HepG2 (cell line): Measurements from ENCODE around the gene MRPL20. TPM values are rescaled to one million over a fixed set of nuclear protein-coding genes. Genes with fewer than 3 reads are reported as not detected.

ENCODE experiments used
- AHR ChIP-seq: IDR thresholded peaks from 2 replicates; pipeline ENCODE4 v1.6.1; 2018; ENCODE audit warnings: missing genetic modification reagents, missing compliant biosample characterization
- ARID3A ChIP-seq: IDR thresholded peaks from 2 replicates; pipeline ENCODE4 v1.6.1; 2012; ENCODE audit warnings: low read depth, low read length, improper control_type of control experiment
- ARNT2 ChIP-seq: sonication (generic); formaldehyde crosslinking; IDR thresholded peaks from 2 replicates; pipeline ENCODE4 v1.8.0; 2022; ENCODE audit warnings: mild to moderate bottlenecking, low read depth, missing genetic modification reagents, moderate library complexity
- CCAR2 ChIP-seq: fragments of 200-400 bp; formaldehyde crosslinking; optimal IDR thresholded peaks from 2 replicates; pipeline ENCODE3; 2018; ENCODE audit warnings: low read depth, mild to moderate bottlenecking, low read length, moderate library complexity
- E2F1 ChIP-seq: sonication (generic); formaldehyde crosslinking; IDR thresholded peaks from 2 replicates; pipeline ENCODE4 v1.5.0; 2020; ENCODE audit warnings: missing genetic modification reagents
- HDAC1 ChIP-seq: sonication (generic); formaldehyde crosslinking; IDR thresholded peaks from 2 replicates; pipeline ENCODE4 v1.5.1; 2020; ENCODE audit warnings: mild to moderate bottlenecking, missing genetic modification reagents
- HMG20B ChIP-seq: conservative IDR thresholded peaks from 2 replicates; pipeline ENCODE4 v1.6.1; 2016; ENCODE audit warnings: missing genetic modification reagents, missing compliant biosample characterization
- HNRNPH1 ChIP-seq: fragments of 200-400 bp; formaldehyde crosslinking; optimal IDR thresholded peaks from 2 replicates; pipeline ENCODE3; 2017; ENCODE audit warnings: mild to moderate bottlenecking, low read depth, low read length
- HOXA5 ChIP-seq: sonication (generic); formaldehyde crosslinking; IDR thresholded peaks from 2 replicates; pipeline ENCODE4 v1.4.0; 2020; ENCODE audit warnings: missing genetic modification reagents
- MAFK ChIP-seq, 2 experiments: IDR thresholded peaks in 1 of 2; conservative IDR thresholded peaks in 1 of 2; 2 replicates each; pipeline ENCODE4 v1.6.1; 2011; ENCODE audit warnings: improper control_type of control experiment in 2 of 2, low read length in 2 of 2
- MEIS1 ChIP-seq: sonication (generic); formaldehyde crosslinking; IDR thresholded peaks from 2 replicates; pipeline ENCODE4 v1.9.0; 2021; ENCODE audit warnings: mild to moderate bottlenecking, missing genetic modification reagents, moderate library complexity, borderline replicate concordance
- PRPF4 ChIP-seq: fragments of 200-400 bp; formaldehyde crosslinking; IDR thresholded peaks from 2 replicates; pipeline ENCODE4 v1.6.1; 2016; ENCODE audit warnings: low read length, low read depth; ENCODE audit not compliant: poor library complexity, severe bottlenecking
- RNF2 ChIP-seq: fragments of 450-650 bp; conservative IDR thresholded peaks from 2 replicates; pipeline ENCODE4 v1.6.1; 2016; ENCODE audit warnings: low read depth
- SOX5 ChIP-seq: IDR thresholded peaks from 2 replicates; pipeline ENCODE4 v1.6.1; 2016; ENCODE audit warnings: borderline replicate concordance
- ZNF232 ChIP-seq: sonication (generic); formaldehyde crosslinking; IDR thresholded peaks from 2 replicates; pipeline ENCODE4 v1.4.0; 2020; ENCODE audit warnings: missing genetic modification reagents, borderline replicate concordance
- ZNF274 ChIP-seq: sonication (generic); formaldehyde crosslinking; IDR thresholded peaks from 2 replicates; pipeline ENCODE4 v1.5.1; 2020; ENCODE audit warnings: mild to moderate bottlenecking, missing genetic modification reagents
- ZNF546 ChIP-seq: sonication (generic); formaldehyde crosslinking; conservative IDR thresholded peaks from 2 replicates; pipeline ENCODE4 v1.8.1; 2023; ENCODE audit warnings: mild to moderate bottlenecking, missing genetic modification reagents
- ZNF557 ChIP-seq: sonication (generic); formaldehyde crosslinking; IDR thresholded peaks from 2 replicates; pipeline ENCODE4 v1.4.0; 2020; ENCODE audit warnings: missing genetic modification reagents
- ZUFSP ChIP-seq: sonication (generic); formaldehyde crosslinking; IDR thresholded peaks from 2 replicates; pipeline ENCODE4 v1.9.0; 2021; ENCODE audit warnings: missing genetic modification reagents, mild to moderate bottlenecking, borderline replicate concordance
- polyA plus RNA-seq, 8 experiments: library from polyadenylated mRNA; depleted of rRNA in 3 of 8; stranded (reverse) in 7 of 8; unstranded in 1 of 8; fragments of >200 nt; fragmentation: Illumina TruSeq in 4 of 8; extraction: Trizol in 4 of 8; gene quantifications; 2 replicates each; pipeline versions ENCODE4 v1.2.1 to v1.2.3, GENCODE V29; 2011 to 2016; ENCODE audit warnings: low read depth in 4 of 8, missing spikeins in 1 of 8, mixed read lengths in 1 of 8; ENCODE audit not compliant: insufficient read depth in 1 of 8
- total RNA-seq, 5 experiments: library from RNA; depleted of rRNA; stranded (reverse); fragments of >200 nt; fragmentation: Illumina TruSeq; extraction: Trizol; gene quantifications; 2 replicates each; pipeline ENCODE4 v1.2.3, GENCODE V29; 2016; ENCODE audit warnings: low read depth in 1 of 5
- TF ChIP-seq, protein P1 (sequence below): sonication (generic); formaldehyde crosslinking; IDR thresholded peaks from 2 replicates; pipeline ENCODE4 v1.8.0; 2022; ENCODE audit warnings: mild to moderate bottlenecking, missing genetic modification reagents, moderate library complexity
- TF ChIP-seq, protein P2 (sequence below): sonication (generic); formaldehyde crosslinking; IDR thresholded peaks from 2 replicates; pipeline ENCODE4 v1.5.0; 2020; ENCODE audit warnings: mild to moderate bottlenecking, missing genetic modification reagents, borderline replicate concordance

MRPL20 gene
- total and polyA plus RNA-seq, 2 of the 13 experiments (the other 11 are each of a cell fraction or from before 2014, with no cell fraction given), result 59.2 to 127 TPM

- TF ChIP-seq HNRNPH1 (no peak), ARNT2 (CRISPR knock-in tag) (0 out of 2 replicates have a peak, but pooled peaks have one; percentile 42), ZNF557 (CRISPR knock-in tag) (no peak), HDAC1 (CRISPR knock-in tag) (peak; percentile 77), CCAR2 (no peak), ZNF232 (CRISPR knock-in tag) (no peak), ZNF546 (CRISPR knock-in tag) (no peak), RNF2 (no peak), PRPF4 (no peak), SOX5 (CRISPR knock-in tag) (peak; percentile 48; the same call in 1 of the 2 replicates), HOXA5 (CRISPR knock-in tag) (no peak), ZNF274 (no peak), MEIS1 (CRISPR knock-in tag) (no peak), HMG20B (CRISPR knock-in tag) (no peak), ZUFSP (no peak), ARID3A (no peak), MAFK (conservative IDR thresholded peaks at IDR 0.05 in 1 of 2, IDR thresholded peaks at IDR 0.05 in 1 of 2; ENCODE audit: low read length in 2 of 2) (no peak), E2F1 (CRISPR knock-in tag) (no peak), AHR (peak; percentile 71; the same call in 1 of the 2 replicates)
- TF ChIP-seq, protein P1, sequence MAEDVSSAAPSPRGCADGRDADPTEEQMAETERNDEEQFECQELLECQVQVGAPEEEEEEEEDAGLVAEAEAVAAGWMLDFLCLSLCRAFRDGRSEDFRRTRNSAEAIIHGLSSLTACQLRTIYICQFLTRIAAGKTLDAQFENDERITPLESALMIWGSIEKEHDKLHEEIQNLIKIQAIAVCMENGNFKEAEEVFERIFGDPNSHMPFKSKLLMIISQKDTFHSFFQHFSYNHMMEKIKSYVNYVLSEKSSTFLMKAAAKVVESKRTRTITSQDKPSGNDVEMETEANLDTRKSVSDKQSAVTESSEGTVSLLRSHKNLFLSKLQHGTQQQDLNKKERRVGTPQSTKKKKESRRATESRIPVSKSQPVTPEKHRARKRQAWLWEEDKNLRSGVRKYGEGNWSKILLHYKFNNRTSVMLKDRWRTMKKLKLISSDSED (CRISPR knock-in tag), result no peak
- TF ChIP-seq, protein P2, sequence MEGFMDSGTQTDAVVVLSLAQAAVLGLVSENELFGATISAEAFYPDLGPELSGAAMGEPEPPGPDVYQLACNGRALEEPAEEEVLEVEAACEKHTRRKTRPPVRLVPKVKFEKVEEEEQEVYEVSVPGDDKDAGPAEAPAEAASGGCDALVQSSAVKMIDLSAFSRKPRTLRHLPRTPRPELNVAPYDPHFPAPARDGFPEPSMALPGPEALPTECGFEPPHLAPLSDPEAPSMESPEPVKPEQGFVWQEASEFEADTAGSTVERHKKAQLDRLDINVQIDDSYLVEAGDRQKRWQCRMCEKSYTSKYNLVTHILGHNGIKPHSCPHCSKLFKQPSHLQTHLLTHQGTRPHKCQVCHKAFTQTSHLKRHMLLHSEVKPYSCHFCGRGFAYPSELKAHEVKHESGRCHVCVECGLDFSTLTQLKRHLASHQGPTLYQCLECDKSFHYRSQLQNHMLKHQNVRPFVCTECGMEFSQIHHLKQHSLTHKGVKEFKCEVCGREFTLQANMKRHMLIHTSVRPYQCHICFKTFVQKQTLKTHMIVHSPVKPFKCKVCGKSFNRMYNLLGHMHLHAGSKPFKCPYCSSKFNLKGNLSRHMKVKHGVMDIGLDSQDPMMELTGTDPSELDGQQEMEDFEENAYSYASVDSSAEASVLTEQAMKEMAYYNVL (CRISPR knock-in tag), result no peak
These were observed 14.2 kb upstream of the MRPL20 start, which contains the start of gene ANKRD65 (continued) for GRCh38 chr1:1421147-1421906.
